NCI-H748 (cell line): ENCODE results near the gene PLAGL1.

Experiments
- DNase-seq: peaks from one replicate; lab custom pipeline; 2025; ENCODE audit not compliant: unreplicated experiment; lab: John Stamatoyannopoulos, UW

The PLAGL1 gene

GRCh38 chr6:143967706-143968376 lies 40.2 kb downstream of the PLAGL1 start:
- DNase-seq, result no peak

DNA sequence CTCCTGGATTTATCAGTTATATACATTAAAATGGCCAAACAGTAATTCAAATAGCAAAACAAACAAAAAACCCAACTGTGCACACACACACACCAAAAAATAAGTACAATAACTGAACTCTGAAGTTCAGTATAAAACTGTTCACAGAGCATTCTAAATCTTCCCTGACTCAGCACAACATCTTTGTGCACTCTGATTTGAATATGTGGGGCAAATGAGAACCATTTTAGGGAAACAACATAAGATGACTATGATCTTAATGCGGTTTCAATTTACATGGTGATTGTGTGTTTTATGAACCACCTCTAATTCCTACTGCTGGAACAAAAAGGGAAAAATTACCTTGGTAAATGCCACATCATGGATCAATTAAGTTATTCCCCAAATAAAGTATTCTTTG lies 41.7 kb downstream of the PLAGL1 start:
- DNase-seq, result no peak

- no peak for DNase-seq
These were observed 42.4 kb downstream of the PLAGL1 start for GRCh38 chr6:143965503-143966171.

- DNase-seq, result no peak
These were observed 43.4 kb downstream of the PLAGL1 start for GRCh38 chr6:143964674-143965081.

GRCh38 chr6:143963158-143963919 lies 44.7 kb downstream of the PLAGL1 start:
- no peak for DNase-seq

DNA sequence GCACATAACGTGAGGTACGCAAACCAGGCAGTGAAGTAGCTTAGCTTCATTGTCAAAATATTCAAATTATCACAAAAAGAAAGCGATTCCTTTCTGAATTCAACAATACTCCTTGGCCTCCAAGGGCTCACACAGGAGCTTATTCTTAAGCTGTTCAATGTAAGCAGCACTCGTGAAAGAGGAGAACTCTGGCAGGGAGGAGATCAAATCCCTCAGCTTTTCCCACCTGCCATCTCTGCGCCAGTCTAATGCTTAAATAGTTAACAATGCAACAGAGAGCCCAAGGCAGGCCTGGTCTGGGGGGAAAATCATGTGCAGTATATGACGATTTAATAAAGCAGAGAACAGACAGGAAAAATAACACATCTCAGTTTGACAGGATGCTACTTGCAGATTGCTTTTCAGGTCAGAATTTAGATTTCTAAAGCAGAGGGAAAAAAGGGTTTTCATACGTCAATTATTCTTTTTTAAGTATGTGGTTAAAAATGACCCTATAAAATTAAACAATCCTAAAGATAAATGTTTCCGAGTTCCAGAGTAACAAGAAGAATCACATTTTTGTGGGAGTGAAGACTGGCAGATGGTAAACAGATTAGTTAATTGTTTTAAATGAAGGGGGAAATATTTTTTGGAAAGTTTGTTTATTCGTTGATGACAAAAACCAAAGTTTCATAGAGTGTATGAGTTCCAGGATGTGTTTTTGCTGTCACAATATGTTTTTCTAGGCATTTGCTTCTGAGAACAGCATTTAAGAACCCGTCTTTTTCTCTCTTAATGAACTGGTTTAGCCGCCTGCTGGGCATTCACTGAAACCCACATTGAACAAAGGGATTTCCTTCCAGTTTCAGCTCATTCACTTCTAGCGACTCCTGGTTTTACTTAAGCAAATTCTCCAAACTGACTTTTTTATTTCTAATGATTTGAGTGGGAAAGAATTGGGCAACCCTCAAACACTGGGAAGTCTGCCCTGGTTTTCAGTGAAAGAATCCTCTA lies 45.9 kb downstream of the PLAGL1 start:
- DNase-seq, result peak; percentile 2

GRCh38 chr6:143961066-143961465 lies 47.0 kb downstream of the PLAGL1 start:
- no peak for DNase-seq

- no peak for DNase-seq
These were observed 48.1 kb downstream of the PLAGL1 start for GRCh38 chr6:143959927-143960326.

DNA sequence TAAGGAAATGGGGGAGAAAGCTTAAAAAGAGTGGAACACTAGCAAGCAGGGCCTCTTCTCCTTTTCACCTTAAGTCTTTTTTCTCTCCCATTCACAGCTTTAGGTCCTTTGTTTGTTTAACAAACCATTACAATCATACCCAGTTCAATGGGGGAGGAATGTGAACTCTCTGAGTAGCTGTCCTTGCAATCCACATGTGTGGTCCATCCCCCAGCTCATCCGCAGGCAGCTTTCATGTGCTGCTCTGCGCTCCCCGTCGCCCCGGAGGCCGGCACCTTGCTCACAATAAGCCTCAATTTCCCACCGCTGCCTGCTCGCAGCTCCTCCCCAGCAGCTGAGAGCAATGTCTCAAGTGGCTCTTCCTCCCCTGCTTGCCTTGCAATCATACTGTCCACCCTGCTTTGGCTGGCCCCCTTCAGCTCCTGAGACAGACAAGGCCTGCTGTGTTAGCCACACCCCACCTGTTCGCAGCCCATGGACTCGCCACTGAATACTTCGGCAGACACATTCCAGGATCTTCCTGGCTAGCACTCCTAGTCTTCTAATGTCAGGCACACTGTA lies 49.1 kb downstream of the PLAGL1 start:
- no peak for DNase-seq

GRCh38 chr6:143957679-143958274 lies 50.3 kb downstream of the PLAGL1 start:
- DNase-seq, result no peak

DNA sequence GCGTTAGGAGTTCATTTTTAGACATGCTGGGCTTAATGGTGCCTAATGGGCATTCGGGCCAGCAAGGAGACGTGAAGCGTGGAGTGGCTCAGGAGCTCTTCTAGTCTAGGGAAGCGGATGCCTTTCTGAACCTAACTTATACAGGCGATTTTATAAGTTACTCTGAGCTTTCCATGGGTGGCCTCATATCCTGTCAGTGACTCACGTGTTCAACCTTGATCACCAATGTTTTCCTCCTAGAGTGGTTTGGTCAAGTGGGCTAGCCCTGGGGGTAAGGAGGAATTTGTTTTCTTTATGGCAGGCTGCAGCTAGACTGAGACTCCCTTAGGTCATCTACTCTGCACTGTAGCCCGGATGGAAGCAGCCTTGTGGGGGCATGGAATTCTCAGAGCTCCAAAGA lies 52.1 kb downstream of the PLAGL1 start:
- no peak for DNase-seq

GRCh38 chr6:143953922-143954321 lies 54.1 kb downstream of the PLAGL1 start:
- DNase-seq, result no peak

DNA sequence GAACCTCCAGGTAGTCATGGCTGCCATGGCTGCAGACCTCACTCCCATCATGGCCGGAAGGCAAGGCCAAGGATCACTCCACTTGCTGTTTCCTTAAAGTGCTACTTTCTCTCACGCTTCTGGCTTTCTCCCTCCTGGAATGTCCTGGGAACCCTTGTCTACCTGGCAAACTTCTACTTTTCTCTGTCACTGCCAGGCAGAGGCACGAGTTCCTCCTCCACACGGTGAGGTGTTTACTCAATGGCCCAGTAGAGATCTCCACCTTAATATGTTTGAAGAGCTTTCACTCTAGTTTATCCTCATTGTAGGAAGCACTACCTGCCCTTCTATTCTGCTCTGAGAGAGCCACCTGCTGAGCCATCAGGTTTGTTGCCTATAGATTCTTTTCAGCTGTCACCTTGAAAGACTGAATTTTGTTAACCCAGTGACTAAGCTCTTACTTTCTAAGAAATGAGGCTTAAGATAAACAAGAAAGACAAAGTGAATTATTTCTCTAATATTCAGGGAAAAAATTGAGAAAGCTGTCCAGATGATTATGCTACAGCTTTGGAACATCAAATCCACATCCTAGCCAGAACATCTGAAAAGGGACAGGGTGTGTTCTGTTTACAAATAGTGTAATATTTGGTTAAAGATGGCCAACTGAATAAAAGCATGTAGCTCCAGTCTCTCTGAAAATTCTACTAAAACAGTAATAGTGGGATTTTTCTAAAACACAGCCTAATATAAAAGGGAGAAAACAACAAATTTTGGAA lies 54.9 kb downstream of the PLAGL1 start:
- no peak for DNase-seq

GRCh38 chr6:143952060-143952778 lies 55.8 kb downstream of the PLAGL1 start:
- no peak for DNase-seq

DNA sequence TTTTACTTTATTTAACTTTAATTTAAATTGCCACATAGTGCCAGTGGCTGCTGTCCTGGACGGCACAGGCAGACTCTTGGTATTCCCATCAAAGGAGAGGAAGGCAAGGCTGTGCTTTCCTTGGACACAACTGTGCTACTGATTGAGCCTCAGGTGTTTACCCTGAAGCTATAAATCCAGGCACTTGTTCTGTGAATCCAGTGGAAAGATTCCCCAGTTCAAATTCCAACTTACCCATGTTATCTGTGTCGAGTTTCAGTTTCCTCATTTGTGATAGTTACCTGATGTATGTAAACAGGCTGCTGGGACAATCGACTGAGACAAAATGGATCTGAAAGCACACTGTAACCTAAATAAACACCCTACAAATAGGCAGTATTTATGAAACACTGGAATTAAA lies 57.2 kb downstream of the PLAGL1 start:
- no peak for DNase-seq

DNA sequence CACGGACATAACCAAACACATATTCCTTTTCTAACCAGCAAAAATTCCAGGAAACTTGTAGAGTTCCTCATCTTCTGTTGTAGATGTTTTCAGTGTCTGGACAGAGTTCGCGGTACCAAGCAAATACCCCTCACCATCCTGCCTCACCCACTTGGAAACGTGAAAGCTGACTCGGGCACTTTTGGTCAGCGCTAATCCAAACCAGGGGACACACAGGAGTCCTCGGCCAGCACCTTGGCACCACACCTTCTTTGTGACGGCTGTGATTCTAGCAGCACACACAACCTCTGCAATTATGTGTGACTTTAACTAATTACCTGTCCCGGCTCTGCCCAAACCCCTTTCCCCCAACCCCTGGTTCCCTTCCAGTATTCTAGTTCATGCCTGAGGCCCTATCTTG lies 58.1 kb downstream of the PLAGL1 start:
- DNase-seq, result no peak

GRCh38 chr6:143949535-143949934 lies 58.5 kb downstream of the PLAGL1 start:
- no peak for DNase-seq

- DNase-seq, result no peak
These were observed 59.9 kb downstream of the PLAGL1 start for GRCh38 chr6:143948208-143948607.
